ENCODE measurements around the gene RAP1A. TPM values are rescaled to one million over a fixed set of nuclear protein-coding genes. Genes with fewer than 3 reads are reported as not detected.

The RAP1A gene
- total RNA-seq, 1 experiment from 2014 or later, result 19.0 TPM

GRCh38 chr1:111594306-111594693, 25.3 kb upstream of the RAP1A start:
- no peaks in the 10 kb centered on the region for H3K9me2 ChIP-seq (replicated peaks; ENCODE audit: low read length)
- DNase-seq (no peak), ATAC-seq (no peak)
- no peaks in the 10 kb centered on the region for H3K36me3 ChIP-seq (ENCODE audit: low read depth, low read length)
- ChIA-PET CTCF (no interaction called here), POLR2A (ENCODE audit: unreplicated experiment) (no interaction called here)
- TF ChIP-seq EZH2phosphoT487 (IDR thresholded peaks at IDR 0.05; ENCODE audit: borderline replicate concordance, low read length) (no peak), EZH2 (IDR thresholded peaks at IDR 0.05; ENCODE audit: low read length, unreplicated experiment) (no peak)
- TF ChIP-seq, protein P1, sequence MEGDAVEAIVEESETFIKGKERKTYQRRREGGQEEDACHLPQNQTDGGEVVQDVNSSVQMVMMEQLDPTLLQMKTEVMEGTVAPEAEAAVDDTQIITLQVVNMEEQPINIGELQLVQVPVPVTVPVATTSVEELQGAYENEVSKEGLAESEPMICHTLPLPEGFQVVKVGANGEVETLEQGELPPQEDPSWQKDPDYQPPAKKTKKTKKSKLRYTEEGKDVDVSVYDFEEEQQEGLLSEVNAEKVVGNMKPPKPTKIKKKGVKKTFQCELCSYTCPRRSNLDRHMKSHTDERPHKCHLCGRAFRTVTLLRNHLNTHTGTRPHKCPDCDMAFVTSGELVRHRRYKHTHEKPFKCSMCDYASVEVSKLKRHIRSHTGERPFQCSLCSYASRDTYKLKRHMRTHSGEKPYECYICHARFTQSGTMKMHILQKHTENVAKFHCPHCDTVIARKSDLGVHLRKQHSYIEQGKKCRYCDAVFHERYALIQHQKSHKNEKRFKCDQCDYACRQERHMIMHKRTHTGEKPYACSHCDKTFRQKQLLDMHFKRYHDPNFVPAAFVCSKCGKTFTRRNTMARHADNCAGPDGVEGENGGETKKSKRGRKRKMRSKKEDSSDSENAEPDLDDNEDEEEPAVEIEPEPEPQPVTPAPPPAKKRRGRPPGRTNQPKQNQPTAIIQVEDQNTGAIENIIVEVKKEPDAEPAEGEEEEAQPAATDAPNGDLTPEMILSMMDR (conservative IDR thresholded peaks at IDR 0.05; ENCODE audit: low read depth, low read length), result no peak
- H2AFZ ChIP-seq (ENCODE audit: low read length), result peak overlapping the region; percentile 8; the same call in 1 of the 2 replicates
- peaks cover 25% of the 10 kb centered on the region for H3K4me1 ChIP-seq (ENCODE audit: insufficient read depth, low read length)
- H3K27ac ChIP-seq (ENCODE audit: low read length), result no peak overlapping the region
- H3K79me2 ChIP-seq (ENCODE audit: low read length), result no peaks in the 10 kb centered on the region
- no peak overlapping the region for H3K4me2 ChIP-seq (ENCODE audit: low read length)
- H3F3A ChIP-seq (ENCODE audit: low read length, unreplicated experiment), result no peaks in the 10 kb centered on the region
- no peaks in the 10 kb centered on the region for H3K27me3 ChIP-seq (ENCODE audit: low read length)
- BruUV-seq (replicated peaks), result no TSS peak
- no peaks in the 10 kb centered on the region for H3K9me3 ChIP-seq (ENCODE audit: low read length)
- intact Hi-C loops (cut with micrococcal nuclease), result no loop called here
- H3K9ac ChIP-seq (ENCODE audit: low read length), result no peak overlapping the region
- H4K20me1 ChIP-seq (ENCODE audit: low read length), result no peaks in the 10 kb centered on the region
- no peak overlapping the region for H3K4me3 ChIP-seq (ENCODE audit: low read length)

- TF ChIP-seq EZH2 (IDR thresholded peaks at IDR 0.05; ENCODE audit: low read length, unreplicated experiment) (no peak), EZH2phosphoT487 (IDR thresholded peaks at IDR 0.05; ENCODE audit: borderline replicate concordance, low read length) (no peak)
- TF ChIP-seq, protein P1 (conservative IDR thresholded peaks at IDR 0.05; ENCODE audit: low read depth, low read length), result no peak
- ATAC-seq (no peak), DNase-seq (no peak)
- Histone ChIP-seq H2AFZ (ENCODE audit: low read length) (no peak overlapping the region), H3K27ac (ENCODE audit: low read length) (no peak overlapping the region), H3K9ac (ENCODE audit: low read length) (no peak overlapping the region), H3K9me3 (ENCODE audit: low read length) (no peaks in the 10 kb centered on the region), H3K36me3 (ENCODE audit: low read depth, low read length) (no peaks in the 10 kb centered on the region), H3K4me1 (ENCODE audit: insufficient read depth, low read length) (peaks cover 25% of the 10 kb centered on the region), H3K27me3 (ENCODE audit: low read length) (no peaks in the 10 kb centered on the region), H3K4me3 (ENCODE audit: low read length) (no peak overlapping the region), H3F3A (ENCODE audit: low read length, unreplicated experiment) (no peaks in the 10 kb centered on the region), H4K20me1 (ENCODE audit: low read length) (no peaks in the 10 kb centered on the region), H3K9me2 (replicated peaks; ENCODE audit: low read length) (no peaks in the 10 kb centered on the region), H3K79me2 (ENCODE audit: low read length) (no peaks in the 10 kb centered on the region), H3K4me2 (ENCODE audit: low read length) (no peak overlapping the region)
- POLR2A ChIA-PET (ENCODE audit: unreplicated experiment), result interaction anchor here (0.6 kb wide), 1 partner anchor 54 kb away, joined by 3 read pairs; no protein-coding TSS in a partner anchor
- intact Hi-C loops (cut with micrococcal nuclease), result no loop called here
- BruUV-seq (replicated peaks), result no TSS peak
- CTCF ChIA-PET, result no interaction called here
Measured at GRCh38 chr1:111595807-111596206, 23.8 kb upstream of the RAP1A start.

- no peak overlapping the region for H3K27ac ChIP-seq (ENCODE audit: low read length)
- DNase-seq (no peak), ATAC-seq (no peak)
- no peaks in the 10 kb centered on the region for H4K20me1 ChIP-seq (ENCODE audit: low read length)
- H3K4me2 ChIP-seq (ENCODE audit: low read length), result no peak overlapping the region
- CTCF ChIA-PET, result no interaction called here
- intact Hi-C loops (cut with micrococcal nuclease), result no loop called here
- POLR2A ChIA-PET (ENCODE audit: unreplicated experiment), result no interaction called here
- no peak for TF ChIP-seq EZH2 (IDR thresholded peaks at IDR 0.05; ENCODE audit: low read length, unreplicated experiment)
- TF ChIP-seq EZH2phosphoT487 (IDR thresholded peaks at IDR 0.05; ENCODE audit: borderline replicate concordance, low read length), result no peak
- TF ChIP-seq, protein P1 (conservative IDR thresholded peaks at IDR 0.05; ENCODE audit: low read depth, low read length), result no peak
- no peak overlapping the region for H2AFZ ChIP-seq (ENCODE audit: low read length)
- BruUV-seq (replicated peaks), result no TSS peak
- H3K79me2 ChIP-seq (ENCODE audit: low read length), result no peaks in the 10 kb centered on the region
- peaks cover 25% of the 10 kb centered on the region for H3K4me1 ChIP-seq (ENCODE audit: insufficient read depth, low read length)
- no peaks in the 10 kb centered on the region for H3K36me3 ChIP-seq (ENCODE audit: low read depth, low read length)
- H3K4me3 ChIP-seq (ENCODE audit: low read length), result no peak overlapping the region
- H3K9me2 ChIP-seq (replicated peaks; ENCODE audit: low read length), result no peaks in the 10 kb centered on the region
- no peaks in the 10 kb centered on the region for H3K9me3 ChIP-seq (ENCODE audit: low read length)
- H3F3A ChIP-seq (ENCODE audit: low read length, unreplicated experiment), result no peaks in the 10 kb centered on the region
- H3K27me3 ChIP-seq (ENCODE audit: low read length), result no peaks in the 10 kb centered on the region
- no peak overlapping the region for H3K9ac ChIP-seq (ENCODE audit: low read length)
Measured at GRCh38 chr1:111596499-111596898, 23.1 kb upstream of the RAP1A start.

All from PC-3 (cell line).